A549 (cell line): Measurements from ENCODE around the gene SH3RF1. TPM values are rescaled to one million over a fixed set of nuclear protein-coding genes. Genes with fewer than 3 reads are reported as not detected.

ENCODE experiments used
- ATAC-seq, 2 experiments: fragments of 200-7000 bp in 1 of 2; fragments of >200 bp in 1 of 2; cut with Nextera tagmentation in 1 of 2; cut with Tn5 transposase in 1 of 2; 3 replicates each; pipeline versions ENCODE4 v1.8.0 to v1.9.1; 2018 to 2020; ENCODE audit warnings: mild to moderate bottlenecking in 1 of 2, moderate library complexity in 1 of 2
- CTCF ChIA-PET: fragments of 300-600 bp; sonication (Branson Sonifier 250); formaldehyde crosslinking; extraction: SDS; loops from one replicate; lab custom pipeline; 2021; ENCODE audit warnings: antibody characterized with exemption, inconsistent platforms; lab: Yijun Ruan, JAX
- POLR2A ChIA-PET: fragments of 350-600 bp; formaldehyde crosslinking; extraction: SDS; loops from one replicate; lab custom pipeline; 2021; ENCODE audit warnings: antibody characterized with exemption, inconsistent platforms; lab: Yijun Ruan, JAX
- DNase-seq, 2 experiments: peaks; one replicate each; pipeline versions ENCODE4 v3.0.0 to v3.0.0-alpha.2; 2011 to 2016; ENCODE audit warnings: low read depth in 1 of 2, low spot score in 1 of 2
- FAIRE-seq: peaks from 2 replicates; lab custom pipeline; 2011; peaks lifted over from hg19 to GRCh38; lab: Jason Lieb, UNC
- H3K27ac ChIP-seq, 2 experiments: fragments of >200 bp; sonication (Bioruptor Twin); formaldehyde crosslinking; 3 replicates each; pipeline ENCODE4 v1.5.1; 2016 to 2017
- H3K4me1 ChIP-seq: fragments of >200 bp; sonication (Bioruptor Twin); formaldehyde crosslinking; 3 replicates; pipeline ENCODE4 v1.6.1; 2016
- H3K4me2 ChIP-seq: fragments of >200 bp; sonication (Bioruptor Twin); formaldehyde crosslinking; 3 replicates; pipeline ENCODE4 v1.6.1; 2016
- H3K4me3 ChIP-seq: fragments of >200 bp; sonication (Bioruptor Twin); formaldehyde crosslinking; 3 replicates; pipeline ENCODE4 v1.5.1; 2016
- H3K9me3 ChIP-seq: fragments of >200 bp; sonication (Bioruptor Twin); formaldehyde crosslinking; 3 replicates; pipeline ENCODE4 v1.6.1; 2016
- BHLHE40 ChIP-seq: IDR thresholded peaks from 2 replicates; pipeline ENCODE4 v1.6.1; 2012; ENCODE audit warnings: low read depth, low read length, inconsistent platforms
- CEBPB ChIP-seq, 2 experiments: fragments of >200 bp in 1 of 2; sonication (Bioruptor Twin) in 1 of 2; formaldehyde crosslinking in 1 of 2; IDR thresholded peaks; 2 replicates each; pipeline ENCODE4 v1.6.1; 2012 to 2016
- CHD4 ChIP-seq: fragments of 200-600 bp; sonication (generic); IDR thresholded peaks from 2 replicates; pipeline ENCODE4 v1.6.1; 2016; ENCODE audit warnings: antibody characterized with exemption, mild to moderate bottlenecking, borderline replicate concordance
- FOSB ChIP-seq: fragments of 250-450 bp; sonication (Bioruptor Pico); IDR thresholded peaks from 2 replicates; pipeline ENCODE4 v1.5.0; 2020; ENCODE audit warnings: mild to moderate bottlenecking, moderate library complexity
- GATA3 ChIP-seq: IDR thresholded peaks from 2 replicates; pipeline ENCODE4 v1.6.1; 2012; ENCODE audit warnings: borderline replicate concordance
- HEYL ChIP-seq: fragments of 250-450 bp; sonication (Bioruptor Pico); IDR thresholded peaks from 2 replicates; pipeline ENCODE4 v1.8.0; 2021; ENCODE audit warnings: mild to moderate bottlenecking, moderate library complexity
- KDM1A ChIP-seq: fragments of 200-600 bp; sonication (generic); IDR thresholded peaks from 2 replicates; pipeline ENCODE4 v1.6.1; 2016; ENCODE audit warnings: low read depth, mild to moderate bottlenecking
- MAFK ChIP-seq: fragments of 450-650 bp; IDR thresholded peaks from 2 replicates; pipeline ENCODE4 v1.6.1; 2014; ENCODE audit not compliant: partially characterized antibody
- MAZ ChIP-seq: fragments of 150-350 bp; IDR thresholded peaks from 2 replicates; pipeline ENCODE4 v1.6.1; 2014; ENCODE audit warnings: antibody characterized with exemption, low read depth, low read length, borderline replicate concordance
- RFX5 ChIP-seq: fragments of 450-650 bp; IDR thresholded peaks from 2 replicates; pipeline ENCODE4 v1.7.1; 2014; ENCODE audit warnings: antibody characterized with exemption, mild to moderate bottlenecking, moderate library complexity
- SREBF2 ChIP-seq: fragments of 450-650 bp; IDR thresholded peaks from 2 replicates; pipeline ENCODE4 v1.6.1; 2014; ENCODE audit warnings: mild to moderate bottlenecking, moderate library complexity
- ZSCAN20 ChIP-seq: fragments of 250-450 bp; sonication (Bioruptor Pico); IDR thresholded peaks from 2 replicates; pipeline ENCODE4 v1.8.0; 2022; ENCODE audit warnings: mild to moderate bottlenecking, moderate library complexity
- WGBS: methylation state at CpG from one replicate; pipeline ENCODE4 v1.1.6; 2017; ENCODE audit errors: missing lambda C conversion rate; 5-methylcytosine and 5-hydroxymethylcytosine counted together
- polyA plus RNA-seq, 4 experiments: library from polyadenylated mRNA; depleted of rRNA in 3 of 4; stranded (reverse); fragments of >200 nt; fragmentation: RNase III in 1 of 4; extraction: RNeasy Plus Mini Kit Qiagen cat#74134 plus additional on column Dnase treatment in 1 of 4; gene quantifications; 2 replicates in 3 of 4; 3 replicates in 1 of 4; pipeline ENCODE4 v1.2.3, GENCODE V29; 2011 to 2017
- TF ChIP-seq, protein P1 (sequence below): IDR thresholded peaks from 2 replicates; pipeline ENCODE4 v1.6.1; 2012
- TF ChIP-seq, protein P2 (sequence below): fragments of 200-600 bp; sonication (generic); IDR thresholded peaks from 2 replicates; pipeline ENCODE4 v1.6.1; 2016; ENCODE audit warnings: antibody characterized with exemption, mild to moderate bottlenecking, moderate library complexity
- TF ChIP-seq, protein P3 (sequence below): fragments of >200 bp; sonication (Bioruptor Twin); formaldehyde crosslinking; IDR thresholded peaks from 2 replicates; pipeline ENCODE4 v1.6.1; 2016
- TF ChIP-seq, protein P4 (sequence below): IDR thresholded peaks from 2 replicates; pipeline ENCODE4 v1.6.1; 2012; ENCODE audit warnings: low read depth, borderline replicate concordance
- TF ChIP-seq, protein P5 (sequence below): IDR thresholded peaks from 2 replicates; pipeline ENCODE4 v1.6.1; 2012

SH3RF1 gene
- polyA plus RNA-seq, 2 of the 4 experiments (the other 2 are of a cell fraction) = 8.0 to 15.1 TPM

DNA sequence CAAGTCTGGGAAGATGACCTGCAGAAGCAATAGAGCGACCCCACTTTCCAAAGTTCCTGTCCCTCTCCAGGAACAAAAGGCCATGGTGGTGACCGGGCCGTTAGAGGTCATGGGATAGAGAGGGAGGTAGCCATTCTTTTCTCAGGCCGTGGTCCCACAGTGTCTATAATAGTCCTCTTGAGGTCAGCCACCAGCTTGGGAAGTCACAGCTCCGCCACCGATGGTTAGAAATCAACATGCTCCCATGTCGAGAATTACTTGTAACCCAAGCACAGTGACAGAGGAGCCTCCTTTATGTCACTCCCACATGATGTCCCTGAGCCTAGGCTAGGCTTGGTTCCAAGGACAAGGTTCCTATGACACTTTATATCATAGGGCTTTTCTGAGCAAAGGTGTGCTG lies 212.4 kb downstream of the SH3RF1 start:
- no peak for ATAC-seq
- CTCF ChIA-PET = interaction anchor here (1.1 kb wide), 1 partner anchor 12 kb away, joined by 3 read pairs; no protein-coding TSS in a partner anchor
- no peak overlapping the region for H3K4me3 ChIP-seq
- WGBS = 90% methylated on average over 7 of the region's 7 CpGs
- TF ChIP-seq HEYL (no peak), GATA3 (no peak), ZSCAN20 (CRISPR knock-in tag) (no peak), FOSB (no peak), KDM1A (no peak), MAZ (no peak), MAFK (no peak)
- TF ChIP-seq, protein P1, sequence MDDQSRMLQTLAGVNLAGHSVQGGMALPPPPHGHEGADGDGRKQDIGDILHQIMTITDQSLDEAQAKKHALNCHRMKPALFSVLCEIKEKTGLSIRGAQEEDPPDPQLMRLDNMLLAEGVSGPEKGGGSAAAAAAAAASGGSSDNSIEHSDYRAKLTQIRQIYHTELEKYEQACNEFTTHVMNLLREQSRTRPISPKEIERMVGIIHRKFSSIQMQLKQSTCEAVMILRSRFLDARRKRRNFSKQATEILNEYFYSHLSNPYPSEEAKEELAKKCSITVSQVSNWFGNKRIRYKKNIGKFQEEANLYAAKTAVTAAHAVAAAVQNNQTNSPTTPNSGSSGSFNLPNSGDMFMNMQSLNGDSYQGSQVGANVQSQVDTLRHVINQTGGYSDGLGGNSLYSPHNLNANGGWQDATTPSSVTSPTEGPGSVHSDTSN = no peak
- TF ChIP-seq, protein P2, sequence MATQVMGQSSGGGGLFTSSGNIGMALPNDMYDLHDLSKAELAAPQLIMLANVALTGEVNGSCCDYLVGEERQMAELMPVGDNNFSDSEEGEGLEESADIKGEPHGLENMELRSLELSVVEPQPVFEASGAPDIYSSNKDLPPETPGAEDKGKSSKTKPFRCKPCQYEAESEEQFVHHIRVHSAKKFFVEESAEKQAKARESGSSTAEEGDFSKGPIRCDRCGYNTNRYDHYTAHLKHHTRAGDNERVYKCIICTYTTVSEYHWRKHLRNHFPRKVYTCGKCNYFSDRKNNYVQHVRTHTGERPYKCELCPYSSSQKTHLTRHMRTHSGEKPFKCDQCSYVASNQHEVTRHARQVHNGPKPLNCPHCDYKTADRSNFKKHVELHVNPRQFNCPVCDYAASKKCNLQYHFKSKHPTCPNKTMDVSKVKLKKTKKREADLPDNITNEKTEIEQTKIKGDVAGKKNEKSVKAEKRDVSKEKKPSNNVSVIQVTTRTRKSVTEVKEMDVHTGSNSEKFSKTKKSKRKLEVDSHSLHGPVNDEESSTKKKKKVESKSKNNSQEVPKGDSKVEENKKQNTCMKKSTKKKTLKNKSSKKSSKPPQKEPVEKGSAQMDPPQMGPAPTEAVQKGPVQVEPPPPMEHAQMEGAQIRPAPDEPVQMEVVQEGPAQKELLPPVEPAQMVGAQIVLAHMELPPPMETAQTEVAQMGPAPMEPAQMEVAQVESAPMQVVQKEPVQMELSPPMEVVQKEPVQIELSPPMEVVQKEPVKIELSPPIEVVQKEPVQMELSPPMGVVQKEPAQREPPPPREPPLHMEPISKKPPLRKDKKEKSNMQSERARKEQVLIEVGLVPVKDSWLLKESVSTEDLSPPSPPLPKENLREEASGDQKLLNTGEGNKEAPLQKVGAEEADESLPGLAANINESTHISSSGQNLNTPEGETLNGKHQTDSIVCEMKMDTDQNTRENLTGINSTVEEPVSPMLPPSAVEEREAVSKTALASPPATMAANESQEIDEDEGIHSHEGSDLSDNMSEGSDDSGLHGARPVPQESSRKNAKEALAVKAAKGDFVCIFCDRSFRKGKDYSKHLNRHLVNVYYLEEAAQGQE = no peak
- TF ChIP-seq, protein P3, sequence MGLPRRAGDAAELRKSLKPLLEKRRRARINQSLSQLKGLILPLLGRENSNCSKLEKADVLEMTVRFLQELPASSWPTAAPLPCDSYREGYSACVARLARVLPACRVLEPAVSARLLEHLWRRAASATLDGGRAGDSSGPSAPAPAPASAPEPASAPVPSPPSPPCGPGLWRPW = no peak
- TF ChIP-seq, all 56 proteins: peak for 0
- POLR2A ChIA-PET = no interaction called here
- DNase-seq (no peak), FAIRE-seq (no peak)
- Histone ChIP-seq H3K4me1 (peaks cover 15% of the 10 kb centered on the region), H3K9me3 (no peaks in the 10 kb centered on the region), H3K27ac (no peak overlapping the region), H3K4me2 (no peak overlapping the region)

DNA sequence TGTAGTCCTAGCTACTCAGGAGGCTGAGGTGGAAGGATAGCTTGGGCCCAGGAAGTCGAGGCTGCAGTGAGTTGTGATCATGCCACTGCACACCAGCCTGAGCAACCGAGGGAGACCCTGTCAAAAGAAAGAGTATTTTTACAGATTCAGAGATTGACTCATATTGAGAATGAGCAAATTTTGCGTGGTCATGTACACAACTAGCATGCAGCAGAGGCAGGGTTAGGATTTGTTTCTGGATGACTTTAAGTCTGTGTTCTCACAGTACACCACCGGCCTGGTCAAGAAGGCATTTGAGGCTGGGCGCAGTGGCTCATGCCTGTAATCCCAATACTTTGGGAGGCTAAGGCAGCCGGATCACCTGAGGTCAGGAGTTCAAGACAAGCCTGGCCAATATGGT lies 215.9 kb downstream of the SH3RF1 start:
- Histone ChIP-seq H3K4me2 (no peak overlapping the region), H3K27ac (no peak overlapping the region), H3K4me1 (no peaks in the 10 kb centered on the region), H3K9me3 (no peaks in the 10 kb centered on the region), H3K4me3 (no peak overlapping the region)
- ChIA-PET CTCF (interaction anchor here (1.6 kb wide), 1 partner anchor 30 kb away, joined by 5 read pairs; no protein-coding TSS in a partner anchor), POLR2A (no interaction called here)
- DNase-seq (no peak), ATAC-seq (no peak), FAIRE-seq (no peak)
- WGBS = 80% methylated on average over 6 of the region's 6 CpGs
- TF ChIP-seq BHLHE40 = no peak

DNA sequence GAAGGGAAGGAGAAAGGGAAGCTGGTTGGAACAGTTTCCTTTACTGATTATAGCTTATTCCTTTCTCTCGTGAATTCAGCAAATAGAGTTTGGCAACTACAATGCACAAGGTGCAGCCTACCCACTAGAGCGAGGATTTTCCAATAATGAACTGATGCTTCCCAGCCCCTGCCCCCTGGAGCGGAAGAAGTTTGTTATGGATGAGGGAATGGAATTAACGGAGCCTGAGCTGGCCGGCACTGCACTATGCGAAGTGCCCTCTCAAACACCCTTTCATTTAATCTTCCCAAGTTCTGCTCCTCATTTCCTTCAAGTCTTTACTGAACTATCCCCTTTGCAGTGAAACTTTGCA lies 218.2 kb downstream of the SH3RF1 start:
- no peaks in the 10 kb centered on the region for H3K4me1 ChIP-seq
- WGBS = 95% methylated on average over 6 of the region's 6 CpGs
- TF ChIP-seq RFX5 (no peak), CHD4 (no peak), SREBF2 (no peak), CEBPB (IDR thresholded peaks at IDR 0.05) (no peak)
- TF ChIP-seq, protein P4, sequence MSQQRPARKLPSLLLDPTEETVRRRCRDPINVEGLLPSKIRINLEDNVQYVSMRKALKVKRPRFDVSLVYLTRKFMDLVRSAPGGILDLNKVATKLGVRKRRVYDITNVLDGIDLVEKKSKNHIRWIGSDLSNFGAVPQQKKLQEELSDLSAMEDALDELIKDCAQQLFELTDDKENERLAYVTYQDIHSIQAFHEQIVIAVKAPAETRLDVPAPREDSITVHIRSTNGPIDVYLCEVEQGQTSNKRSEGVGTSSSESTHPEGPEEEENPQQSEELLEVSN = no peak
- TF ChIP-seq, protein P5, sequence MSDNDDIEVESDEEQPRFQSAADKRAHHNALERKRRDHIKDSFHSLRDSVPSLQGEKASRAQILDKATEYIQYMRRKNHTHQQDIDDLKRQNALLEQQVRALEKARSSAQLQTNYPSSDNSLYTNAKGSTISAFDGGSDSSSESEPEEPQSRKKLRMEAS = no peak
- TF ChIP-seq, all 56 proteins: peak for 0
- Histone ChIP-seq H3K4me3 (no peak overlapping the region), H3K27ac (no peak overlapping the region), H3K4me2 (no peak overlapping the region), H3K9me3 (no peaks in the 10 kb centered on the region)
- ChIA-PET CTCF (interaction anchor here (0.6 to 1.2 kb wide), 2 partner anchors 14 to 28 kb away, joined by 3 to 4 read pairs; no protein-coding TSS in a partner anchor), POLR2A (no interaction called here)
- no peak for ATAC-seq
- DNase-seq = no peak
- no peak for FAIRE-seq
